ENCODE measurements around the gene SUGCT. TPM values are rescaled to one million over a fixed set of nuclear protein-coding genes. Genes with fewer than 3 reads are reported as not detected.

The SUGCT gene
- total and polyA plus RNA-seq, 2 of the 8 experiments (the other 6 are each of a cell fraction or from before 2014, with no cell fraction given), result 2.8 to 5.4 TPM

GRCh38 chr7:40243076-40243475 lies 108.3 kb downstream of the SUGCT start (continued):
- TF ChIP-seq CHD7 (IDR thresholded peaks at IDR 0.05; ENCODE audit: insufficient replicate concordance, low read length), result no peak
- no peak for TF ChIP-seq POU5F1 (IDR thresholded peaks at IDR 0.05; ENCODE audit: low read depth, low read length)
- TF ChIP-seq RAD21 (IDR thresholded peaks at IDR 0.05 in 1 of 2, conservative IDR thresholded peaks at IDR 0.05 in 1 of 2; ENCODE audit: low read depth in 2 of 2, low read length in 2 of 2), result no peak
- no peak for TF ChIP-seq SUZ12 (IDR thresholded peaks at IDR 0.05; ENCODE audit: low read length)
- TF ChIP-seq EP300 (IDR thresholded peaks at IDR 0.05; ENCODE audit: borderline replicate concordance in 1 of 2, low read depth in 2 of 2, low read length in 2 of 2), result no peak
- TF ChIP-seq BRCA1 (IDR thresholded peaks at IDR 0.05; ENCODE audit: low read depth, low read length), result no peak
- no peak for TF ChIP-seq MAX (IDR thresholded peaks at IDR 0.05)
- TF ChIP-seq, protein P1, sequence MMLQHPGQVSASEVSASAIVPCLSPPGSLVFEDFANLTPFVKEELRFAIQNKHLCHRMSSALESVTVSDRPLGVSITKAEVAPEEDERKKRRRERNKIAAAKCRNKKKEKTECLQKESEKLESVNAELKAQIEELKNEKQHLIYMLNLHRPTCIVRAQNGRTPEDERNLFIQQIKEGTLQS (IDR thresholded peaks at IDR 0.05; ENCODE audit: insufficient read depth, low read depth, low read length), result no peak
- no peak for TF ChIP-seq NRF1 (IDR thresholded peaks at IDR 0.05; ENCODE audit: low read depth, low read length)
